ENCODE measurements around the gene CTBP2.

The CTBP2 gene

GRCh38 chr10:125038637-125039036, 121.7 kb downstream of the CTBP2 start:
- no peak overlapping the region for H3K4me3 ChIP-seq (ENCODE audit: low read length)
- DNase-seq (ENCODE audit: low read depth, low spot score), result no peak

- DNase-seq (ENCODE audit: low read depth, low spot score), result no peak
- no peak overlapping the region for H3K4me3 ChIP-seq (ENCODE audit: low read length)
These were observed 123.1 kb downstream of the CTBP2 start for GRCh38 chr10:125037145-125037877.

DNA sequence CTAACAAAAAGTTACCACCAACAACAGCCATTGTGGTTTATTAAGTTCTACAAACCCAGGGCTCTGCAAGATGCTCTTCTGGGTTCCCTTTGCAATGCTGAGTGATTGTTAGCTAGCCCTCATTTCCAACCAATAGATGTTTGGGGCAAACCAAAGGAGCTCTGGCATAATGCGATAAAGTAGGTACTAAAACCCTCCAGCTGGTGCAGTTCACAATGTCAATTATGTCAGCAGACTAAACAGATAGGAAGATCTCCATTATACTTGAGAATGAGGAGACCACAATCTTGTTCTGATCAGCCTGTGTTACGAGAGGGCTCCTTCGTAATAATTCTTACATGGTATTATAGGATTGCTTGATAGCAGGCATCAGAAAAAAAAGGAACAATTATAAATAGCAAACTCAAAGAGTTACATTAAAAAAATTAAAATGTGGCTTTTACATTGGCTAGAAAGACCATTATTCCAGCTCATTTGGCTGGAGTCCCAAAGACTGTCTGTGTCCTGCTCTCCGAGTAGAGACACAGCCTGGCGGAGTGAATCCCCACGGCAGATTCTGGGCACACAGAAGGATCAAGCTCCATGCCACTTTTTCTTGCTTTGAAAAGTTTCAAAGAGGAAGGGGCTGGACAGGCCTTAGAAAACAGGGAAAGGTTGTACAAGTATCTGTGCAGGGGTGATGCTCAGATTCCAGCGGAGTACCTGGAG, 124.6 kb downstream of the CTBP2 start:
- no peak for DNase-seq (ENCODE audit: low read depth, low spot score)
- no peak overlapping the region for H3K4me3 ChIP-seq (ENCODE audit: low read length)

DNA sequence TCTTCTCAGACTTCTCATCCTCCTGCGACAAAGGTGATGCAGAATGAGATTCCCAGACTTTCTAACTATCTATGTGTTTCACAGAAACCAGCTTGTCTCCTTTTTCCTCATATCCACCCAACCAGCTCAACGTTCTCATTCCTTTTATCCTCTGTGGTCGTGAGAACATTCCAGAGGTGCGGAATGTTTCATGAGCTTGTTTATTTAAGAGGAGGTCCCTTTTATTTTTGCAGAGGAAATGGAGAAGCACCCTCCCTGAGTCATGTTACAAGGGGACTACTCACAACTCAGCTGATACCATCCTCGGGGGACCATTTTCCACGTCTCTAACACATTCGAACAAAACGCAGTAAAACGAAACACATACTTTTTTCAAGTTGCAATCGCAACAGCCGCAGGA, 125.2 kb downstream of the CTBP2 start:
- H3K4me3 ChIP-seq (ENCODE audit: low read length), result no peak overlapping the region
- DNase-seq (ENCODE audit: low read depth, low spot score), result no peak

- no peak overlapping the region for H3K4me3 ChIP-seq (ENCODE audit: low read length)
- no peak for DNase-seq (ENCODE audit: low read depth, low spot score)
These were observed 125.7 kb downstream of the CTBP2 start for GRCh38 chr10:125034675-125035074.

- no peak overlapping the region for H3K4me3 ChIP-seq (ENCODE audit: low read length)
- DNase-seq (ENCODE audit: low read depth, low spot score), result no peak
These were observed 127.0 kb downstream of the CTBP2 start for GRCh38 chr10:125033146-125033924.

- no peak overlapping the region for H3K4me3 ChIP-seq (ENCODE audit: low read length)
- DNase-seq (ENCODE audit: low read depth, low spot score), result no peak
These were observed 127.8 kb downstream of the CTBP2 start for GRCh38 chr10:125032474-125033020.

DNA sequence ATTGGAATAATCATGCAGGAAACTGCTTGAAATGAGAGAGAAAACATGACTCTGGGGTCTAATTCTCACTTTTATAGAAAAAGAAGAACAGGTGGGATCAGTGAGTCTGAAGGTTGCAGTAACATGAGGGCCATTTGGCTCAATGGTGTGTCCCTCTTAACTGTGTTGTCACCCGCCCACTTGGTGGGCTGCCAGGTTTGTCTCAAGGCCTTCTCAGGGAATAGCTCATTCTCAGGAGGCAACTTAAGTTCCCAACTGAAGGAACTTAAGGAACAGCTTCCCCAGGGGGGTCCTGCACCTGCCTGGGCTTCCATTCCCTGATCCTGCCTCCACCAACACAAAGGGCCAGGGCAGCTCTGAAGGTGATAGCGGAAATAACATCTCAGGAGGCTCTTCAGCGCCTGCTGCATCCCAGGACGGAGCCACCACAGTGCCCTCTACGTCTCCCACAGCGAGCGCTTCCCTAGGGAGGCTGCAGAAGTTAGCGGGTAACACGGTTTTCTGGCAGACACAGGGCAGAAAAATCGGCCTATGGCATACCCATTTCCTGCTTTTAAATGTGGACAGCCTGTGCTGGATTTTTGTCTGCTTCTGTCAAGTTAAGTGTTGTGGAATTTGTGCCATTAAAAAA, 129.7 kb downstream of the CTBP2 start:
- DNase-seq (ENCODE audit: low read depth, low spot score), result no peak
- no peak overlapping the region for H3K4me3 ChIP-seq (ENCODE audit: low read length)

DNA sequence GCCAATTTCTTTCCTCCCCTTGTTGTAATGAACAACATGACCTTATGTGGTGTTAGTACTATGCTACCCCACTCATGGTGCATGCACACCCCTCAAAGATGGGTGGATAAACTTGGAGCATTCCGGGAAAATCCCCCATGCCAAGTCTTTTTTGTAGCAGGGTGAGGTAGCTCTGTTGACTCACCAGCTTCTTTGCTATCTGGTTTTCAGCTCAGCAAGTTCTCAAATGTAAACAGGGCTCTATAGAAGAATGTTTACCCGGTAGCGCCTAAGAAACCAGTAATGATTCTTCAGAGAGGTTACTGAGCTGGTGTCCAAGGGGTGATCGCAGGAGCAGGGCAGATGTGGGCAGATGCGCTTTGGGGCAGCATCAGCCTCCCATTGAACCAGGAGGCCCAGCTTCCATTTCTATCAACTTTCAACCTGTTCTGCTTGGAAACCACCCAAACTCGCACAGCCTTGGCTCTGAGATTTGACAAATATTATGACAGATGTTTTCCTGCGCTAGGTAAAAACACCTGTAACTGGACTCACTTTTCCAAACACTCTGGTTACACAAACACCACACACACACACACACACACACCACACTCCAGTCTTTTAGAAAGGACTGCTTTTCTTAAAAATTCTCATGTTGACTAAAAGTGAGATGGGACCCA, 130.7 kb downstream of the CTBP2 start:
- H3K4me3 ChIP-seq (ENCODE audit: low read length), result no peak overlapping the region
- DNase-seq (ENCODE audit: low read depth, low spot score), result no peak

GRCh38 chr10:125027871-125028869, 132.2 kb downstream of the CTBP2 start:
- DNase-seq (ENCODE audit: low read depth, low spot score), result no peak
- H3K4me3 ChIP-seq (ENCODE audit: low read length), result no peak overlapping the region

- DNase-seq (ENCODE audit: low read depth, low spot score), result no peak
- no peak overlapping the region for H3K4me3 ChIP-seq (ENCODE audit: low read length)
These were observed 133.2 kb downstream of the CTBP2 start for GRCh38 chr10:125026974-125027735.

GRCh38 chr10:125026036-125026931, 134.1 kb downstream of the CTBP2 start:
- no peak overlapping the region for H3K4me3 ChIP-seq (ENCODE audit: low read length)
- no peak for DNase-seq (ENCODE audit: low read depth, low spot score)

DNA sequence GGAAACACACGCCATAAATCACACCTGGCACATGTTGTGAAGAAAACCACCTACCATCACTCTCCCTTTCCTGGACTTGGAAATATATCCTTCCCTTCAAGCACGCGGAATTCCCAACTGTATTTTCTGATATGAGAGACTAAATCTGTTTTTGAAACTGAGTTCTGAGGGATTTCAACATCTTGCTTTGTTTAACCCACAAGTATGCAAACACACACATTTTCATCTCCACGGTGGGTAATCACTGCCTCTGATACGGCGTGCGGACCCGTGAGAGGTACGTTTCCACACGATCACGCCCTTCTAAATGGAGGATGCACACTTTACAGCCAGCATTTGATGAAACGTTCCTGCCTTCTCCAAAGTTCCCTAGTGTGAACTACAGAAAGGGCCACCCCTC, 135.0 kb downstream of the CTBP2 start:
- DNase-seq (ENCODE audit: low read depth, low spot score), result no peak
- H3K4me3 ChIP-seq (ENCODE audit: low read length), result no peak overlapping the region

- no peak overlapping the region for H3K4me3 ChIP-seq (ENCODE audit: low read length)
- DNase-seq (ENCODE audit: low read depth, low spot score), result no peak
These were observed 135.7 kb downstream of the CTBP2 start for GRCh38 chr10:125024497-125025234.

- no peak for DNase-seq (ENCODE audit: low read depth, low spot score)
- no peak overlapping the region for H3K4me3 ChIP-seq (ENCODE audit: low read length)
These were observed 136.4 kb downstream of the CTBP2 start for GRCh38 chr10:125023862-125024496.
